OCI-M2 (cell line): ENCODE results near the gene EPHA6.

Experiments used
- DNase-seq: peaks from one replicate; lab custom pipeline; 2025; ENCODE audit not compliant: unreplicated experiment; lab: John Stamatoyannopoulos, UW

The EPHA6 gene

GRCh38 chr3:97138914-97139541 lies 324.6 kb downstream of the EPHA6 start:
- DNase-seq: no peak

GRCh38 chr3:97148931-97149330 lies 334.5 kb downstream of the EPHA6 start:
- no peak for DNase-seq

GRCh38 chr3:97161169-97161568 lies 346.8 kb downstream of the EPHA6 start:
- DNase-seq: no peak

- no peak for DNase-seq
Measured at GRCh38 chr3:97177242-97177641, 362.8 kb downstream of the EPHA6 start.

- DNase-seq: no peak
Measured at GRCh38 chr3:97181704-97182103, 367.3 kb downstream of the EPHA6 start.

GRCh38 chr3:97187771-97188170 lies 373.4 kb downstream of the EPHA6 start:
- no peak for DNase-seq

GRCh38 chr3:97189835-97190234 lies 375.4 kb downstream of the EPHA6 start:
- no peak for DNase-seq

- no peak for DNase-seq
Measured at GRCh38 chr3:97197083-97197482, 382.7 kb downstream of the EPHA6 start.

GRCh38 chr3:97197830-97198229 lies 383.4 kb downstream of the EPHA6 start:
- no peak for DNase-seq

GRCh38 chr3:97200387-97200786 lies 386.0 kb downstream of the EPHA6 start:
- no peak for DNase-seq

GRCh38 chr3:97201814-97202213 lies 387.4 kb downstream of the EPHA6 start:
- no peak for DNase-seq

- no peak for DNase-seq
Measured at GRCh38 chr3:97228966-97229365, 414.6 kb downstream of the EPHA6 start.

GRCh38 chr3:97230486-97230885 lies 416.1 kb downstream of the EPHA6 start:
- DNase-seq: no peak

- no peak for DNase-seq
Measured at GRCh38 chr3:97232393-97233034, 418.1 kb downstream of the EPHA6 start.

GRCh38 chr3:97235179-97235578 lies 420.8 kb downstream of the EPHA6 start:
- no peak for DNase-seq

GRCh38 chr3:97235611-97236315 lies 421.4 kb downstream of the EPHA6 start:
- no peak for DNase-seq

GRCh38 chr3:97241417-97241816 lies 427.0 kb downstream of the EPHA6 start:
- DNase-seq: no peak

GRCh38 chr3:97245201-97245910 lies 431.0 kb downstream of the EPHA6 start:
- no peak for DNase-seq

- DNase-seq: no peak
Measured at GRCh38 chr3:97256060-97256459, 441.7 kb downstream of the EPHA6 start.

GRCh38 chr3:97257942-97258697 lies 443.7 kb downstream of the EPHA6 start:
- no peak for DNase-seq

- DNase-seq: no peak
Measured at GRCh38 chr3:97259263-97259662, 444.9 kb downstream of the EPHA6 start.
